GM19035 (cell line): Measurements from ENCODE around the gene FAM234A.
"Not testable (repeated sequence)": the region's sequence is repeated elsewhere in the genome, so short reads cannot be mapped to it uniquely, and the experiment has no call there.

Experiments used
- ATAC-seq: cut with Tn5 transposase; IDR thresholded peaks from one replicate; pipeline ENCODE4 v1.9.1; 2021; ENCODE audit not compliant: unreplicated experiment

The FAM234A gene

GRCh38 chr16:234468-235305 is at the start of gene FAM234A:
Gene FAM234A (plus strand): TSS chr16:234821. CDS start chr16:254414, 19,593 bp downstream.
- ATAC-seq: peak; percentile 87

DNA sequence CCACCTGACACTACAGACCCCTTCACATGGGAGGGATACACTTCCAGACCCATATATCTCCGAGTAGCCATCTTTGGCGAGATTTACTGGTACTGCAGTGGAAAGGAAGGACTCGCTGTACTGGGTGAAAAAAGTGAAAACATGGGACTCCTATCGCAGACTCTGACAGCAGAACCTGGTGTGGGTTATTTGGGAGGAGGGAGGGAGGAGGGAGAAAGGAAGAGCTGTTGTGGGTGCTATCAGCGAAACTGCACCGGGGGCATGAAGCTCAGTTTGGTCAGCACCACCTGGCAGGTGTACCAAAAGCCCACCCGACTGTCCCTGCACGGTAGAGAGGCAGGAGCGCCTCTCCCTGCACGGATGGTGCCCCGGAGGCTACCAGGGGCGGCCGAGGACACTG is 49.4 kb upstream of the FAM234A start:
- ATAC-seq: no peak

DNA sequence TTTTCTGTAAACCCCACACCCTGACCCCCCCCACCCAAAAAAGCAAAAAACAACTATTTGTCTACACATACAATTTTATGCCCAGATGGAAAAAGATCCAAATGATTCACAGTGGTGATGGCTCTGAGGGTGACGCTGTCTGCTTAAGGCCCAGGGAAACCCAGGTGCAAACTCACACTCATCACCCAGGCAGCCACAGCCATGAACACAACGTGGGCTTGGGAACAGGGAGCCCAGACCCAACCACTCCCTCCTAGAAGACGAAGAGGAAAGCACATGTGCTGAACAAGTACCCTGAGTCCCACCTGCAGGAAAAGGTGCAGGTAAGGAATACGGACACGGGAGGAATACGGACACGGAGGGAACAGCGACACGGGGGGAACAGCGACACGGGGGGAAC is 48.9 kb upstream of the FAM234A start:
- ATAC-seq: no peak

- no peak for ATAC-seq
These were observed 47.3 kb upstream of the FAM234A start for GRCh38 chr16:187330-187729.

GRCh38 chr16:188674-189073 is 45.9 kb upstream of the FAM234A start:
- ATAC-seq: no peak

DNA sequence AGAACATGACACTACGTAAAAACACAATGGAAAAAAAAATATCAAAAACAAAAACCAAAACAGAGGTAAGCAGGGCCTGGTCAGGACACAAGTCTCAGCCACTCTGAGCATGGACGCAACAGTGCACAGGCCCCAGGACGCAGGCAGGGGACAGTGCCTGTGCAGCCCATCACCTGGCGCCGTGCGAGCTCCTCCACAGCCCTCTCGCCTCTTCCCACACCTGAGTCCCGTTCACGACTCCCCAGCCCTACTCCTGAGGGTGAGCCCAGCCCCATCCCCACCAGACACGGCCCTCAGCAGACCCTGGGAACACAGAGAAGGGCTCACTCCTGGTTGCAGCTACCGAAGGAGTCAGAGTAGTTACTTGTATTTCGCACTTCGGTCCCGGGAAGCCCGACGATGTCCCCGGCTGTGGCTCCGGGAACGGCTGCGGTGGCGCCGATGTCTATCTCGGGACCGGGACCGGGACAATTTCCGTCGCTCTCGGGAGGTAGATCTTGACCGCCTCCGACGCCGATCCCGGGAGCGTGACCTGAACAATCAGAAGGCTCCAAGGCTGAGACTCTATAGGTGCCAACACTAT is 44.9 kb upstream of the FAM234A start:
- ATAC-seq: no peak

DNA sequence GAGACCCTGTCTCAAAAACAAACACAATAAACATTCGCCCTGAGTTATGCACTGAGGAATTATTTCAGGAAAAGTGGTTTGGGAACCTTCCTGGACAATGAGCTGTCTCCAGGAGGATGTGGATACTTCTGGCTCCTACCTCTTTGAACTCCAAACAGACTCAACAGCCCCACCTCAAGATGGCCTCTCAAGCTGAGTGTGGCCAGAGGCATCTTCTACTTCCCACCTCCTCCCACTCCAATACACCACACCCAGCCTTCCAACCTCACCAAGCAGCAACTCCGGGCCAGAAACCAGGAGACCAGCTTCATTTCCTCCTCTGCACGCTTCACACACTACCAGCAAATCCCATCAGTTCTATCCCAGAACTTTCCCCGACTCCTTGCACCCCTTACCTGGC is 42.8 kb upstream of the FAM234A start:
- no peak for ATAC-seq

DNA sequence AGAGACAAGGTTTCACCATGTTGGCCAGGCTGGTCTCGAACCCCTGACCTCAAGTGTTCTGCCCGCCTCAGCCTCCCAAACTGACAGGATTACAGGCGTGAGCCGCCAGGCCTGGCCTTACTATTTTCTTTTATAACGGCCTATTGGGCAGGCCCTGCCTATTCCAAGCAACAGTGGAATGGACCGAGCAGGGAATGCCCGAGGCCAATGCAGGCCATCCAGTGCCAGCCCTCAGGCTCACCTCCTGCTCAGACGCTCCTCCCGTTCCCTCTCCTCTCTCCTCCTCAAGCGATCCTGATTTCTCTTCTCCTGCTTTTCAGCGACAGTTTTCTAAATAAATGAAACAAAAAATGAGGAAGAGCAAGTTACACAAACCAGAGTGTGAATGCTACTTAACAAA is 41.9 kb upstream of the FAM234A start:
- no peak for ATAC-seq

GRCh38 chr16:193441-193840 is 41.2 kb upstream of the FAM234A start:
- ATAC-seq: no peak

GRCh38 chr16:194516-194915 is 40.1 kb upstream of the FAM234A start:
- no peak for ATAC-seq

GRCh38 chr16:200388-200787 is 34.2 kb upstream of the FAM234A start:
- no peak for ATAC-seq

DNA sequence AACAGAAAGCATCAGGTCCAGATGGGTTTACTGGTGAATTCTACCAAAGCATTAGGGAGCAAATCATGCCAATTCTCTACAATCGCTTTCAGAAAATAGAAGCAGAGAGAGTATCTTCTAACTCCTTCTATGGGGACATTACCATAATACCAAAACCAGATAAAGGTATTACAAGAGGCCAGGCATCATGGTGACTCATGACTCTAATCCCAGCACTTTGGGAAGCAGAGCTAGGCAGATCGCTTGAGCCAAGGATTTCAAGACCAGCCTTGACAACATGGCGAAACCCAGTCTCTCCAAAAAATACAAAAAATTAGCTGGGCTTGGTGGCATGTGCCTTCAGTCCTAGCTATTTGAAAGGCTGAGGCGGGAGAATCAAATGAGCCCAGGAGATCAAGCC is 31.4 kb upstream of the FAM234A start:
- ATAC-seq: no peak

DNA sequence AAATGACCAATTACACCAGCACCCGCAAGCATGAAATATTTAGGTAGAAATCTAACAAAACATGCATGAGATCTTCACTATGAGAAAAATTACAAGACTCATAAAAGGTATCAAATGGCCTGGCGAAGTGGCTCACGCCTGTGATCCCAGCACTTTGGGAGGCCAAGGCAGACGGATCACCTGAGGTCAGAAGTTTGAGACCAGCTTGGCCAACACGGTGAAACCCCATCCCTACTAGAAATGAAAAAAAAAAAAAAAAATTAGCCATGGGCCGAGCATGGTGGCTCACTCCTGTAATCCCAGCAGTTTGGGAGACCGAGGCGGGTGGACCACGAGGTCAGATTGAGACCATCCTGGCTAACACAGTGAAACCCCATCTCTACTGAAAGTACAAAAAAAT is 30.6 kb upstream of the FAM234A start:
- not testable (repeated sequence) for ATAC-seq

DNA sequence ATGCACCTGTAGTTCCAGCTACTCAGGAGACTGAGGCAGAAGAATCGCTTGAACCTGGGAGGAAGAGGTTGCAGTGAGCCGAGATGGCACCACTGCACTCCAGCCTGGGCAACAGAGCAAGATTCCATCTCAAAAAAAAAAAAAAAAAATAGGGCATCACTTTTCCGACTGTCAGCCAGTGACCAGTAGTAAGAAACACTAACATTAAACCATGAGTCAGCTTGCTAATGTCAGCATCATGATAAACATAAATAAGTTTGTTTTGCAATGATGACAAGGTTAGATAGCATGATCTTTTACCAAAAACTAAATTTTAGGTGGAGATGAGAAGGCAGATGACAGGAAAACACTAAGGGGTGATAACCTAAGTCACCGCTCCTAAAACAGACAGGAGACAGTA is 25.3 kb upstream of the FAM234A start:
- not testable (repeated sequence) for ATAC-seq

- not testable (repeated sequence) for ATAC-seq
These were observed 22.9 kb upstream of the FAM234A start for GRCh38 chr16:211631-212180.

DNA sequence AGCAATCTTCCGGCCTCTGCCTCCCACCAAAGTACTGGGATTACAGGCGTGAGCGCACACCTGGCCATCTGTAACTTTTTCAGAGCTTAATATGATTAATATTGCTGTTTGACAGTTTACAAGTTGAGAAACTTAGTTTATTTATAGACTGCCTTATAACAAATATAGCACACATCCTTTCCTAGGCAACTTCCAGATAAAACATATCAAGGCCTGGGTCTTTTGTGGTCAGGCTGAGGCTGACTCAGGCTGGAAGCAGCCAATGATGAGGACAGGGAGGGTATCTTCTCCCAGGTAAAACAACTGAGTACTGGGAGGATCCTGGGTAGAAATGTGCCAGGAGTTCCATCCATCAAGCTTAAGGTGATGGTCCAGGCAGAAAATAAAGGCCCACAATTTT is 21.6 kb upstream of the FAM234A start:
- ATAC-seq: no peak

DNA sequence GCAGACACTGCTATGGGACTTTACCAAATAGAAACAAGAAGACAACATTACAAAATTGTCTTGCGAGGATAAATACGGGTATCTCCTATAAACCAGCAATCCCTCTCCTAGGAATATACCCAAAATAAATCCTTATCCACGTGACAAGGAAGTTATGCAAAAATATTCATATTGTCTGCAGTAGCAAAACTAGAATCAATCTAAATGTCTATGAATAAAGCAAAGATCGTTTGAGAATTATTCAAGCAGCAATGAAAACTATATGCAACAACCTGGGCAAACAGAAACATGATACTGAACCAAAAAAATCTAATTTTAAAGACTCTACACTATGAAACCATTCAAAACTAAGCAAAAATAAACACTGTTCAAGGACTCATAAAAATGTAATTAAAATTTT is 14.6 kb upstream of the FAM234A start:
- ATAC-seq: no peak

GRCh38 chr16:228151-228851 is 6.3 kb upstream of the FAM234A start:
- peak; percentile 12 for ATAC-seq

DNA sequence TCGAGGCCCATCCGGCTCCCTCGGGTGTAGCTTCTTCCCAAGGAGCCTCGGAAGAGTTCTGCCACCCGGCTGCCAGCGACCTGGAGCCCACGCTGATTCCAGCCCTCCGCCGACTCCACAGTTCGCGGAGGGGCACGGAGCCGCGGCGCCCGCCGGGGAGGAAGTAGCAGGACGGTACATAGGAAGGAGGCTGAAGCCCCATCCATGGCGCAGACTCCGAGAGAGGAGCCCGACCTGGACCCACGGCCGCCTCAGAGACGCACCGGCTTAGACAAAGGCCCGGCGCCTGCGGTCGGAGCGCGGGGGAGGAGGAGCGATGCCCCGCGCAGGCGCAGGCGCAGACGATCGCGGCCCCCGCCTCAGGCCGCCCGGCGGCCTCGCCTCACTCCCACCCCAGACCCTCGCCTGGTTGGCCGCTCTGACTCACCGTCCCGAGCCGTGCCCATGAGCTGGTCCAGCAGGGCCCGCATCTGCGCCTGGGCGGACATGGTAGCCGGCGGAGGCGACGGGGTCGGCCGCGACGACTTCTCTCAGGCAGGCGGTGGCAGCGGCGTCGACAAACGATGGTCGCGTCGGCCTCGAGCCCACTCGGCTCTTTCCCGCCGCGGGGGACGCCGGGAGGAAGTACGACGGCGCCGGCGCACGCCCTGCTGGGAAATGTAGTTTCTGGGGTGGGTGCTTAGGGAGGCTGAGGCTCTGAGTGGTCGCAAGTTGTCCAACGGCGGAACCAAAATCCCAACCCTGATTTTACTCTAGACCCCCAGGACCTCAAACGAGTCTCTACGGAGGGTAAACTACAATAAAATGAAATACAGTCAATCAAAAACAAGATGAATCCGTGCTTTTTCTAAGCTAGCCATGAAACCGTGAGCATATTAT is 5.5 kb upstream of the FAM234A start, which contains the start of gene LUC7L:
TSS of gene LUC7L (minus strand) at position 598 of the 879 bp plus-strand sequence. CDS start at position 488, 110 bp downstream.
- ATAC-seq: peak; percentile 86

DNA sequence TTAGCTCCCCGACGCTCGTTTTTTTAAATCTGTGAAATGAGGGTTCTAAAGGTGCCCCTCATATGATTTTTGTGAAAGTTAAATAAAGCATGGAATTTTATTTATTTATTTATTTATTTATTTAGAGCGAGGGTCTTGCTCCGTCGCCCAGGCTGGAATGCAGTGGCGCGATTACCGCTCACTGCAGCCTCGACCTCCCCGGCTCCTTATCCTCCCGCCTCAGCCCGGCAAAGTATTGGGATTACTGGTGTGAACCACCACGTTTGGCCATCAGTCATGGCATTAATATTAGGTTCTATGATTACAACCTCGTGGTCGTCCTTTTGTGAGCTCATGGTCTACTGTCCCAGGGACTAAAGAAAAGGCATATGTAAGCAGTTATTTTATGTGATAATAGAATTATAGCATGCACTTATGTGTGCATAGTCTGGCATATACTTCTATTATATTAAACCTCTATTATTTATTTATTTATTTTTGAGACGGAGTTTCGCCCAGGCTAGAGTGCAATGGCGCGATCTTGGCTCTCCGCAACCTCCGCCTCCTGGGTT is 4.8 kb upstream of the FAM234A start:
- ATAC-seq: no peak
